Suprapubic skin (tissue), 3 donors: Measurements from ENCODE around the gene AHNAK2.
"Not testable (repeated sequence)": the region's sequence is repeated elsewhere in the genome, so short reads cannot be mapped to it uniquely, and the experiment has no call there.

Source experiments
- CTCF ChIP-seq, 2 donors: fragments of 200-600 bp in 1 of 2; fragments of 450-650 bp in 1 of 2; sonication (generic) in 1 of 2; IDR thresholded peaks; one replicate each; pipeline ENCODE4 v1.5.1; 2016 to 2019; ENCODE audit warnings: antibody characterized with exemption in 2 of 2, mild to moderate bottlenecking in 1 of 2, moderate library complexity in 1 of 2
- EP300 ChIP-seq: sonication (generic); formaldehyde crosslinking; IDR thresholded peaks from one replicate; pipeline ENCODE4 v1.6.1; 2017; ENCODE audit warnings: antibody characterized with exemption

DNA sequence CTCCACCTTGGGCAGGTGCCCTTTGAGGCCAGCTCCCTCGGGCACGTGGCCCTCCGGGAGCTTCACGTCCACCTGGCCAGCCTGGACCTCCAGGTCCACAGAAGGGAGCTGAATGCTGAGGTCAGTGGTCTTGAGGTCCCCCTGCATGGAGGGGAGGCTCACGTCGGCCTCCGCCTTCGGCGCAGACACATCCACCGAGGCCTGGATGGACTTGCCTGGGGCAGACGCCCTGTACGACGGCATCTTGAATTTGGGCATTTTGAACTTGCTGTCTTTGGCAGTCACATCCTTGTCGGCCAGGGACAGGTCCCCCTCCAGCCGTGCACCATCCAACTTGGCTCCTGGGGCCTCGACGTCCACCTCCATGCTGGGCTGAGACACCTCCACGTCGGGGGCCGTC is 32.9 kb downstream of the AHNAK2 start:
- TF ChIP-seq CTCF (IDR thresholded peaks at IDR 0.05); EP300: not testable (repeated sequence)
